AG09319 (cell line): Measurements from ENCODE around the gene CCDC146.

Source experiments
- DNase-seq: peaks from one replicate; pipeline ENCODE4 v3.0.0-alpha.2; 2010; ENCODE audit warnings: low read depth; ENCODE audit errors: extremely low read depth
- CTCF ChIP-seq: IDR thresholded peaks from 2 replicates; pipeline ENCODE4 v1.5.1; 2011; ENCODE audit warnings: low read depth, mild to moderate bottlenecking, inconsistent platforms, low read length, moderate library complexity

Gene CCDC146

GRCh38 chr7:77318019-77318418 is 195.6 kb downstream of the CCDC146 start:
- no peak for TF ChIP-seq CTCF
- no peak for DNase-seq

GRCh38 chr7:77320137-77320536 is 197.7 kb downstream of the CCDC146 start:
- TF ChIP-seq CTCF = no peak
- DNase-seq = no peak

GRCh38 chr7:77320714-77321113 is 198.3 kb downstream of the CCDC146 start:
- no peak for DNase-seq
- no peak for TF ChIP-seq CTCF

- TF ChIP-seq CTCF = no peak
- peak; percentile 31 for DNase-seq
Measured at GRCh38 chr7:77321300-77321699, 198.9 kb downstream of the CCDC146 start.

- no peak for DNase-seq
- TF ChIP-seq CTCF = no peak
Measured at GRCh38 chr7:77326131-77326530, 203.7 kb downstream of the CCDC146 start.

- TF ChIP-seq CTCF = no peak
- DNase-seq = peak; percentile 20
Measured at GRCh38 chr7:77327067-77327931, 204.9 kb downstream of the CCDC146 start.

GRCh38 chr7:77327932-77328628 is 205.7 kb downstream of the CCDC146 start:
- no peak; the same call in 1 of the 2 replicates for TF ChIP-seq CTCF
- DNase-seq = no peak
